ENCODE results near the gene PKN3.

GRCh38 chr9:128735373-128735772, 33.1 kb downstream of the PKN3 start:
- TF ChIP-seq, protein P1, sequence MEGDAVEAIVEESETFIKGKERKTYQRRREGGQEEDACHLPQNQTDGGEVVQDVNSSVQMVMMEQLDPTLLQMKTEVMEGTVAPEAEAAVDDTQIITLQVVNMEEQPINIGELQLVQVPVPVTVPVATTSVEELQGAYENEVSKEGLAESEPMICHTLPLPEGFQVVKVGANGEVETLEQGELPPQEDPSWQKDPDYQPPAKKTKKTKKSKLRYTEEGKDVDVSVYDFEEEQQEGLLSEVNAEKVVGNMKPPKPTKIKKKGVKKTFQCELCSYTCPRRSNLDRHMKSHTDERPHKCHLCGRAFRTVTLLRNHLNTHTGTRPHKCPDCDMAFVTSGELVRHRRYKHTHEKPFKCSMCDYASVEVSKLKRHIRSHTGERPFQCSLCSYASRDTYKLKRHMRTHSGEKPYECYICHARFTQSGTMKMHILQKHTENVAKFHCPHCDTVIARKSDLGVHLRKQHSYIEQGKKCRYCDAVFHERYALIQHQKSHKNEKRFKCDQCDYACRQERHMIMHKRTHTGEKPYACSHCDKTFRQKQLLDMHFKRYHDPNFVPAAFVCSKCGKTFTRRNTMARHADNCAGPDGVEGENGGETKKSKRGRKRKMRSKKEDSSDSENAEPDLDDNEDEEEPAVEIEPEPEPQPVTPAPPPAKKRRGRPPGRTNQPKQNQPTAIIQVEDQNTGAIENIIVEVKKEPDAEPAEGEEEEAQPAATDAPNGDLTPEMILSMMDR (IDR thresholded peaks at IDR 0.05): no peak
- TF ChIP-seq EZH2 (IDR thresholded peaks at IDR 0.05) (no peak), EZH2phosphoT487 (IDR thresholded peaks at IDR 0.05) (no peak)

Measured in neural progenitor cell (in vitro differentiated cells).